ENCODE measurements around the gene TOPAZ1. TPM values are rescaled to one million over a fixed set of nuclear protein-coding genes. Genes with fewer than 3 reads are reported as not detected.

Gene TOPAZ1
- total and polyA plus RNA-seq, 2 of the 13 experiments (the other 11 are each of a cell fraction or from before 2014, with no cell fraction given) = not detected

- ChIA-PET POLR2A (interaction anchor here (0.6 to 3.9 kb wide), 19 partner anchors 7 to 171 kb away, joined by 3 to 67 read pairs (median 8); partner anchors contain the start of gene ZNF445), CTCF (ENCODE audit: low intra/inter-chr PET ratio, low total read pairs) (no interaction called here)
- BruUV-seq (replicated peaks) = TSS peak; percentile 71
- H3K4me3 ChIP-seq (replicated peaks in 1 of 3; ENCODE audit: insufficient read depth in 1 of 3, low read depth in 2 of 3, low read length in 3 of 3) = peak overlapping the region; percentile 80 to 90 (median 81)
- no peak for ATAC-seq
- H3K9me3 ChIP-seq (ENCODE audit: low read length) = no peaks in the 10 kb centered on the region
- peak overlapping the region; percentile 96 for H3K27ac ChIP-seq (ENCODE audit: extremely low read length, insufficient read depth, low read length)
- DNase-seq (ENCODE audit: low spot score) = no peak
- H3K79me2 ChIP-seq (ENCODE audit: insufficient read depth, low read length) = peaks cover 27% of the 10 kb centered on the region
- in situ Hi-C loops (cut with HindIII; ENCODE audit: extremely low pct_ligation_motif_present, low pct_unique_long_range_greater_than_20kb) (no loop called here), intact Hi-C loops (cut with micrococcal nuclease; ENCODE audit: unreplicated experiment) (loop anchor here (5.0 to 10.0 kb wide), 2 partner anchors 173 to 1895 kb away; no protein-coding TSS in a partner anchor)
- H3K27me3 ChIP-seq (ENCODE audit: control insufficient read depth in 1 of 2, insufficient read depth in 2 of 2, low read length in 2 of 2) = no peaks in the 10 kb centered on the region; a peak in 1 of 5 replicates
- peak overlapping the region; percentile 86 for H3K9ac ChIP-seq (ENCODE audit: insufficient read depth, low read depth, low read length)
- 39% methylated on average over 11 of the region's 11 CpGs for WGBS (ENCODE audit: low lambda C conversion rate)
- FAIRE-seq = no peak
- H2AFZ ChIP-seq (ENCODE audit: low read length) = no peak overlapping the region
- H3K4me2 ChIP-seq (ENCODE audit: low read depth, low read length) = peak overlapping the region; percentile 88
- no peaks in the 10 kb centered on the region for H4K20me1 ChIP-seq (ENCODE audit: insufficient read depth, low read length)
- H3K4me1 ChIP-seq (ENCODE audit: insufficient read depth, low read length) = peaks cover 49% of the 10 kb centered on the region
- no peak for TF ChIP-seq TGIF2 (CRISPR knock-in tag; IDR thresholded peaks at IDR 0.05)
- 0 out of 2 replicates have a peak, but pooled peaks have one; percentile 16 for TF ChIP-seq SAP130 (CRISPR knock-in tag; IDR thresholded peaks at IDR 0.05; ENCODE audit: low read depth)
- TF ChIP-seq ZMAT3 (CRISPR knock-in tag; conservative IDR thresholded peaks at IDR 0.05) = 0 out of 2 replicates have a peak, but pooled peaks have one; percentile 38
- peaks cover 0 to 1% of the 10 kb centered on the region in 2 experiments; a peak in 1 of 5 replicates for H3K36me3 ChIP-seq (replicated peaks in 1 of 2; ENCODE audit: control insufficient read depth in 1 of 2, insufficient read depth in 2 of 2, low read length in 2 of 2)
Measured at GRCh38 chr3:44339181-44340057, 97.7 kb downstream of the TOPAZ1 start.

- in situ Hi-C loops (cut with HindIII; ENCODE audit: extremely low pct_ligation_motif_present, low pct_unique_long_range_greater_than_20kb) (no loop called here), intact Hi-C loops (cut with micrococcal nuclease; ENCODE audit: unreplicated experiment) (no loop called here)
- Histone ChIP-seq H3K4me1 (ENCODE audit: insufficient read depth, low read length) (peaks cover 47% of the 10 kb centered on the region), H2AFZ (ENCODE audit: low read length) (no peak overlapping the region), H4K20me1 (ENCODE audit: insufficient read depth, low read length) (no peaks in the 10 kb centered on the region), H3K9ac (ENCODE audit: insufficient read depth, low read depth, low read length) (no peak overlapping the region), H3K9me3 (ENCODE audit: low read length) (no peaks in the 10 kb centered on the region), H3K4me3 (replicated peaks in 1 of 3; ENCODE audit: insufficient read depth in 1 of 3, low read depth in 2 of 3, low read length in 3 of 3) (peak overlapping the region in 2 of 3 experiments; percentile 81 to 90; a peak in 3 of 6 replicates), H3K79me2 (ENCODE audit: insufficient read depth, low read length) (peaks cover 27% of the 10 kb centered on the region), H3K4me2 (ENCODE audit: low read depth, low read length) (peak overlapping the region; percentile 88), H3K36me3 (replicated peaks in 1 of 2; ENCODE audit: control insufficient read depth in 1 of 2, insufficient read depth in 2 of 2, low read length in 2 of 2) (peaks cover 0 to 1% of the 10 kb centered on the region in 2 experiments; a peak in 1 of 5 replicates), H3K27me3 (ENCODE audit: control insufficient read depth in 1 of 2, insufficient read depth in 2 of 2, low read length in 2 of 2) (no peaks in the 10 kb centered on the region; a peak in 1 of 5 replicates), H3K27ac (ENCODE audit: extremely low read length, insufficient read depth, low read length) (no peak overlapping the region)
- ChIA-PET POLR2A (interaction anchor here (2.8 to 3.9 kb wide), 4 partner anchors 19 to 171 kb away, joined by 23 to 67 read pairs (median 40); no protein-coding TSS in a partner anchor), CTCF (ENCODE audit: low intra/inter-chr PET ratio, low total read pairs) (no interaction called here)
- FAIRE-seq (no peak), ATAC-seq (no peak), DNase-seq (ENCODE audit: low spot score) (no peak)
- BruUV-seq (replicated peaks) = no TSS peak
- WGBS (ENCODE audit: low lambda C conversion rate) = 94% methylated on average over 3 of the region's 3 CpGs
- TF ChIP-seq ZNF790 (CRISPR knock-in tag; IDR thresholded peaks at IDR 0.05; ENCODE audit: borderline replicate concordance) (no peak), TCF7L2 (IDR thresholded peaks at IDR 0.05; ENCODE audit: low read depth, low read length) (no peak), POGZ (CRISPR knock-in tag; IDR thresholded peaks at IDR 0.05) (no peak), ZNF343 (CRISPR knock-in tag; IDR thresholded peaks at IDR 0.05) (no peak), SRF (IDR thresholded peaks at IDR 0.05; ENCODE audit: low read depth, low read length) (no peak), HMG20B (CRISPR knock-in tag; conservative IDR thresholded peaks at IDR 0.05) (no peak), NFE2 (CRISPR knock-in tag; IDR thresholded peaks at IDR 0.05) (no peak), NCOA2 (CRISPR knock-in tag; IDR thresholded peaks at IDR 0.05) (no peak), ZNF503 (CRISPR knock-in tag; IDR thresholded peaks at IDR 0.05) (no peak), ZNF615 (CRISPR knock-in tag; IDR thresholded peaks at IDR 0.05; ENCODE audit: borderline replicate concordance) (no peak), NFYC (CRISPR knock-in tag; IDR thresholded peaks at IDR 0.05) (no peak), FIP1L1 (IDR thresholded peaks at IDR 0.05; ENCODE audit: borderline replicate concordance, insufficient read depth, low read depth, low read length) (no peak)
Measured at GRCh38 chr3:44340058-44340395, 98.3 kb downstream of the TOPAZ1 start.

Measured in HepG2 (cell line).